GM23338 (cell line): ENCODE results near the gene DAPK2. TPM values are rescaled to one million over a fixed set of nuclear protein-coding genes. Genes with fewer than 3 reads are reported as not detected.

Source experiments
- ATAC-seq: fragments of 200-7000 bp; cut with Tn5 transposase; 3 replicates; pipeline ENCODE4 v1.9.1; 2020
- DNase-seq: peaks from one replicate; pipeline ENCODE4 v3.0.0-alpha.2; 2015; ENCODE audit warnings: low spot score
- H2AFZ ChIP-seq: fragments of 200-600 bp; sonication (generic); 2 replicates; pipeline ENCODE4 v1.8.0; 2016; ENCODE audit warnings: antibody characterized with exemption, mild to moderate bottlenecking, moderate library complexity
- H3F3A ChIP-seq: fragments of 200-600 bp; sonication (generic); replicated peaks from 2 replicates; pipeline ENCODE4 v1.8.0; 2017; ENCODE audit warnings: antibody characterized with exemption, mixed run types, low read depth
- H3K27ac ChIP-seq: fragments of 200-600 bp; sonication (generic); 2 replicates; pipeline ENCODE4 v1.6.1; 2016; ENCODE audit warnings: low read depth
- H3K27me3 ChIP-seq: fragments of 200-600 bp; sonication (generic); 2 replicates; pipeline ENCODE4 v1.8.0; 2016; ENCODE audit warnings: mild to moderate bottlenecking, mixed run types, moderate library complexity; ENCODE audit not compliant: insufficient read depth
- H3K36me3 ChIP-seq: fragments of 200-600 bp; sonication (generic); 2 replicates; pipeline ENCODE4 v1.8.0; 2016; ENCODE audit warnings: mild to moderate bottlenecking; ENCODE audit not compliant: insufficient read depth
- H3K4me1 ChIP-seq: fragments of 200-600 bp; sonication (generic); 2 replicates; pipeline ENCODE4 v1.8.0; 2016; ENCODE audit warnings: mild to moderate bottlenecking, moderate library complexity; ENCODE audit not compliant: insufficient read depth
- H3K4me2 ChIP-seq: fragments of 200-600 bp; sonication (generic); 2 replicates; pipeline ENCODE4 v1.7.1; 2017; ENCODE audit warnings: mixed run types
- H3K4me3 ChIP-seq: fragments of 200-600 bp; sonication (generic); 2 replicates; pipeline ENCODE4 v1.6.1; 2016; ENCODE audit warnings: mixed run types
- H3K79me2 ChIP-seq: fragments of 200-600 bp; sonication (generic); replicated peaks from 2 replicates; pipeline ENCODE4 v1.8.0; 2017; ENCODE audit warnings: mild to moderate bottlenecking; ENCODE audit not compliant: insufficient read depth
- H3K9me2 ChIP-seq: fragments of 200-600 bp; sonication (generic); 2 replicates; pipeline ENCODE4 v1.8.0; 2017; ENCODE audit not compliant: insufficient read depth
- H4K20me1 ChIP-seq: fragments of 200-600 bp; sonication (generic); replicated peaks from 2 replicates; pipeline ENCODE4 v1.8.0; 2017; ENCODE audit warnings: mild to moderate bottlenecking; ENCODE audit not compliant: insufficient read depth
- H3K27ac Mint-ChIP-seq: 2 replicates; pipeline ENCODE4 v1.8.0; 2020; ENCODE audit warnings: inconsistent platforms, mild to moderate bottlenecking, moderate library complexity, mixed read lengths
- H3K27me3 Mint-ChIP-seq: 3 replicates; pipeline ENCODE4 v1.8.0; 2022; ENCODE audit warnings: low read depth, mild to moderate bottlenecking, moderate library complexity, mixed read lengths, inconsistent platforms; ENCODE audit not compliant: insufficient read depth, poor library complexity
- H3K36me3 Mint-ChIP-seq: 3 replicates; pipeline ENCODE4 v1.8.0; 2021; ENCODE audit warnings: low read depth, mild to moderate bottlenecking, inconsistent platforms, moderate library complexity, mixed read lengths
- H3K4me1 Mint-ChIP-seq: 3 replicates; pipeline ENCODE4 v1.8.0; 2020; ENCODE audit warnings: mild to moderate bottlenecking, inconsistent platforms, mixed read lengths
- H3K4me3 Mint-ChIP-seq: 3 replicates; pipeline ENCODE4 v1.8.0; 2021; ENCODE audit warnings: moderate library complexity, mild to moderate bottlenecking, inconsistent platforms, mixed read lengths
- H3K9me3 Mint-ChIP-seq: 3 replicates; pipeline ENCODE4 v1.8.0; 2020; ENCODE audit warnings: moderate library complexity, mild to moderate bottlenecking, inconsistent platforms, mixed read lengths
- CREB1 ChIP-seq: fragments of 250-450 bp; sonication (Bioruptor Pico); IDR thresholded peaks from 2 replicates; pipeline ENCODE4 v1.5.0; 2020; ENCODE audit warnings: low read depth, mild to moderate bottlenecking, moderate library complexity
- CTCF ChIP-seq, 2 experiments: fragments of 200-600 bp in 1 of 2; sonication (generic) in 1 of 2; conservative IDR thresholded peaks; 2 replicates each; pipeline versions ENCODE4 v1.5.1 to v1.6.1; 2016 to 2017; ENCODE audit warnings: antibody characterized with exemption in 2 of 2, low read depth in 2 of 2, mild to moderate bottlenecking in 2 of 2, moderate library complexity in 1 of 2
- ETS1 ChIP-seq: IDR thresholded peaks from 2 replicates; pipeline ENCODE4 v1.6.1; 2016; ENCODE audit warnings: antibody characterized with exemption
- EZH2 ChIP-seq: fragments of 200-600 bp; sonication (generic); IDR thresholded peaks from one replicate; pipeline ENCODE4 v1.8.0; 2017; ENCODE audit warnings: antibody characterized with exemption, mild to moderate bottlenecking, low read depth; ENCODE audit not compliant: unreplicated experiment
- EZH2phosphoT487 ChIP-seq: fragments of 200-600 bp; sonication (generic); IDR thresholded peaks from one replicate; pipeline ENCODE4 v1.8.1; 2018; ENCODE audit warnings: antibody characterized with exemption; ENCODE audit not compliant: unreplicated experiment
- JUNB ChIP-seq: IDR thresholded peaks from one replicate; pipeline ENCODE4 v1.6.1; 2016; ENCODE audit warnings: antibody characterized with exemption; ENCODE audit not compliant: unreplicated experiment
- NANOG ChIP-seq: IDR thresholded peaks from 2 replicates; pipeline ENCODE4 v1.6.1; 2016; ENCODE audit warnings: antibody characterized with exemption, borderline replicate concordance
- POLR2AphosphoS5 ChIP-seq: IDR thresholded peaks from 2 replicates; pipeline ENCODE4 v1.6.1; 2016; ENCODE audit warnings: antibody characterized with exemption, low read depth
- STAT1 ChIP-seq: IDR thresholded peaks from one replicate; pipeline ENCODE4 v1.6.1; 2016; ENCODE audit warnings: antibody characterized with exemption; ENCODE audit not compliant: unreplicated experiment
- ZNF114 ChIP-seq: fragments of 250-450 bp; sonication (Bioruptor Pico); IDR thresholded peaks from 2 replicates; pipeline ENCODE4 v1.5.0; 2020; ENCODE audit warnings: mild to moderate bottlenecking, moderate library complexity
- ZNF331 ChIP-seq: fragments of 250-450 bp; sonication (Bioruptor Pico); IDR thresholded peaks from 2 replicates; pipeline ENCODE4 v1.5.0; 2020; ENCODE audit warnings: low read depth, mild to moderate bottlenecking, moderate library complexity
- polyA plus RNA-seq: library from polyadenylated mRNA; unstranded; fragments of >200 nt; fragmentation: Nextera tagmentation; extraction: Ambion mirVana; gene quantifications from 2 replicates; pipeline ENCODE4 v1.2.1, GENCODE V29; 2016
- total RNA-seq: library from RNA; depleted of rRNA; stranded (reverse); fragments of >200 nt; shearing (Covaris generic); gene quantifications from 2 replicates; pipeline ENCODE4 v1.2.3, GENCODE V29; 2014
- TF ChIP-seq, protein P1 (sequence below): IDR thresholded peaks from one replicate; pipeline ENCODE4 v1.6.1; 2018; ENCODE audit warnings: antibody characterized with exemption; ENCODE audit not compliant: unreplicated experiment
- TF ChIP-seq, protein P2 (sequence below): fragments of 250-450 bp; sonication (Bioruptor Pico); IDR thresholded peaks from 2 replicates; pipeline ENCODE4 v1.5.0; 2020; ENCODE audit warnings: mild to moderate bottlenecking, moderate library complexity

The DAPK2 gene
- total and polyA plus RNA-seq, 2 experiments from 2014 or later, result 1.6 to 3.1 TPM

DNA sequence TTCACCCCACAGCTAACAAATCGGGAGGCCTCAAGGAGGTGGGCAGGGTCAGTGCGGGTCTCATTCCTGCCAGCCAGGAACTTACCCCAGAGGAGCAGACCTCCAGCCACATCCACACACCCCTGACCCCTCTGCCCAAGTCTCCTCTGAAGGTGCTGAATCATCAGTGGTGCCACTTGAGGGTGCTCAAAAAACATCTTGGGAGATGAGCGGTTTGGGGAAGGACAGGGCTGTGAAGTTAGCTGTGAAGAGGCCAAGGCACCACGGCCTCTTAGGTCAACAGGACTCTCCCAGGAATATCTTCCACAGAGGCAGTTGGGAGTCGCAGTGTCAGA, 1.2 kb downstream of the DAPK2 start:
- TF ChIP-seq NANOG (no peak), EZH2phosphoT487 (no peak), CTCF (conservative IDR thresholded peaks at IDR 0.05; ENCODE audit: low read depth in 2 of 2) (no peak), ZNF331 (CRISPR knock-in tag) (no peak), EZH2 (no peak), CREB1 (no peak), POLR2AphosphoS5 (no peak), STAT1 (no peak), ETS1 (no peak), JUNB (no peak), ZNF114 (CRISPR knock-in tag) (no peak)
- TF ChIP-seq, protein P1, sequence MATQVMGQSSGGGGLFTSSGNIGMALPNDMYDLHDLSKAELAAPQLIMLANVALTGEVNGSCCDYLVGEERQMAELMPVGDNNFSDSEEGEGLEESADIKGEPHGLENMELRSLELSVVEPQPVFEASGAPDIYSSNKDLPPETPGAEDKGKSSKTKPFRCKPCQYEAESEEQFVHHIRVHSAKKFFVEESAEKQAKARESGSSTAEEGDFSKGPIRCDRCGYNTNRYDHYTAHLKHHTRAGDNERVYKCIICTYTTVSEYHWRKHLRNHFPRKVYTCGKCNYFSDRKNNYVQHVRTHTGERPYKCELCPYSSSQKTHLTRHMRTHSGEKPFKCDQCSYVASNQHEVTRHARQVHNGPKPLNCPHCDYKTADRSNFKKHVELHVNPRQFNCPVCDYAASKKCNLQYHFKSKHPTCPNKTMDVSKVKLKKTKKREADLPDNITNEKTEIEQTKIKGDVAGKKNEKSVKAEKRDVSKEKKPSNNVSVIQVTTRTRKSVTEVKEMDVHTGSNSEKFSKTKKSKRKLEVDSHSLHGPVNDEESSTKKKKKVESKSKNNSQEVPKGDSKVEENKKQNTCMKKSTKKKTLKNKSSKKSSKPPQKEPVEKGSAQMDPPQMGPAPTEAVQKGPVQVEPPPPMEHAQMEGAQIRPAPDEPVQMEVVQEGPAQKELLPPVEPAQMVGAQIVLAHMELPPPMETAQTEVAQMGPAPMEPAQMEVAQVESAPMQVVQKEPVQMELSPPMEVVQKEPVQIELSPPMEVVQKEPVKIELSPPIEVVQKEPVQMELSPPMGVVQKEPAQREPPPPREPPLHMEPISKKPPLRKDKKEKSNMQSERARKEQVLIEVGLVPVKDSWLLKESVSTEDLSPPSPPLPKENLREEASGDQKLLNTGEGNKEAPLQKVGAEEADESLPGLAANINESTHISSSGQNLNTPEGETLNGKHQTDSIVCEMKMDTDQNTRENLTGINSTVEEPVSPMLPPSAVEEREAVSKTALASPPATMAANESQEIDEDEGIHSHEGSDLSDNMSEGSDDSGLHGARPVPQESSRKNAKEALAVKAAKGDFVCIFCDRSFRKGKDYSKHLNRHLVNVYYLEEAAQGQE, result no peak
- TF ChIP-seq, protein P2, sequence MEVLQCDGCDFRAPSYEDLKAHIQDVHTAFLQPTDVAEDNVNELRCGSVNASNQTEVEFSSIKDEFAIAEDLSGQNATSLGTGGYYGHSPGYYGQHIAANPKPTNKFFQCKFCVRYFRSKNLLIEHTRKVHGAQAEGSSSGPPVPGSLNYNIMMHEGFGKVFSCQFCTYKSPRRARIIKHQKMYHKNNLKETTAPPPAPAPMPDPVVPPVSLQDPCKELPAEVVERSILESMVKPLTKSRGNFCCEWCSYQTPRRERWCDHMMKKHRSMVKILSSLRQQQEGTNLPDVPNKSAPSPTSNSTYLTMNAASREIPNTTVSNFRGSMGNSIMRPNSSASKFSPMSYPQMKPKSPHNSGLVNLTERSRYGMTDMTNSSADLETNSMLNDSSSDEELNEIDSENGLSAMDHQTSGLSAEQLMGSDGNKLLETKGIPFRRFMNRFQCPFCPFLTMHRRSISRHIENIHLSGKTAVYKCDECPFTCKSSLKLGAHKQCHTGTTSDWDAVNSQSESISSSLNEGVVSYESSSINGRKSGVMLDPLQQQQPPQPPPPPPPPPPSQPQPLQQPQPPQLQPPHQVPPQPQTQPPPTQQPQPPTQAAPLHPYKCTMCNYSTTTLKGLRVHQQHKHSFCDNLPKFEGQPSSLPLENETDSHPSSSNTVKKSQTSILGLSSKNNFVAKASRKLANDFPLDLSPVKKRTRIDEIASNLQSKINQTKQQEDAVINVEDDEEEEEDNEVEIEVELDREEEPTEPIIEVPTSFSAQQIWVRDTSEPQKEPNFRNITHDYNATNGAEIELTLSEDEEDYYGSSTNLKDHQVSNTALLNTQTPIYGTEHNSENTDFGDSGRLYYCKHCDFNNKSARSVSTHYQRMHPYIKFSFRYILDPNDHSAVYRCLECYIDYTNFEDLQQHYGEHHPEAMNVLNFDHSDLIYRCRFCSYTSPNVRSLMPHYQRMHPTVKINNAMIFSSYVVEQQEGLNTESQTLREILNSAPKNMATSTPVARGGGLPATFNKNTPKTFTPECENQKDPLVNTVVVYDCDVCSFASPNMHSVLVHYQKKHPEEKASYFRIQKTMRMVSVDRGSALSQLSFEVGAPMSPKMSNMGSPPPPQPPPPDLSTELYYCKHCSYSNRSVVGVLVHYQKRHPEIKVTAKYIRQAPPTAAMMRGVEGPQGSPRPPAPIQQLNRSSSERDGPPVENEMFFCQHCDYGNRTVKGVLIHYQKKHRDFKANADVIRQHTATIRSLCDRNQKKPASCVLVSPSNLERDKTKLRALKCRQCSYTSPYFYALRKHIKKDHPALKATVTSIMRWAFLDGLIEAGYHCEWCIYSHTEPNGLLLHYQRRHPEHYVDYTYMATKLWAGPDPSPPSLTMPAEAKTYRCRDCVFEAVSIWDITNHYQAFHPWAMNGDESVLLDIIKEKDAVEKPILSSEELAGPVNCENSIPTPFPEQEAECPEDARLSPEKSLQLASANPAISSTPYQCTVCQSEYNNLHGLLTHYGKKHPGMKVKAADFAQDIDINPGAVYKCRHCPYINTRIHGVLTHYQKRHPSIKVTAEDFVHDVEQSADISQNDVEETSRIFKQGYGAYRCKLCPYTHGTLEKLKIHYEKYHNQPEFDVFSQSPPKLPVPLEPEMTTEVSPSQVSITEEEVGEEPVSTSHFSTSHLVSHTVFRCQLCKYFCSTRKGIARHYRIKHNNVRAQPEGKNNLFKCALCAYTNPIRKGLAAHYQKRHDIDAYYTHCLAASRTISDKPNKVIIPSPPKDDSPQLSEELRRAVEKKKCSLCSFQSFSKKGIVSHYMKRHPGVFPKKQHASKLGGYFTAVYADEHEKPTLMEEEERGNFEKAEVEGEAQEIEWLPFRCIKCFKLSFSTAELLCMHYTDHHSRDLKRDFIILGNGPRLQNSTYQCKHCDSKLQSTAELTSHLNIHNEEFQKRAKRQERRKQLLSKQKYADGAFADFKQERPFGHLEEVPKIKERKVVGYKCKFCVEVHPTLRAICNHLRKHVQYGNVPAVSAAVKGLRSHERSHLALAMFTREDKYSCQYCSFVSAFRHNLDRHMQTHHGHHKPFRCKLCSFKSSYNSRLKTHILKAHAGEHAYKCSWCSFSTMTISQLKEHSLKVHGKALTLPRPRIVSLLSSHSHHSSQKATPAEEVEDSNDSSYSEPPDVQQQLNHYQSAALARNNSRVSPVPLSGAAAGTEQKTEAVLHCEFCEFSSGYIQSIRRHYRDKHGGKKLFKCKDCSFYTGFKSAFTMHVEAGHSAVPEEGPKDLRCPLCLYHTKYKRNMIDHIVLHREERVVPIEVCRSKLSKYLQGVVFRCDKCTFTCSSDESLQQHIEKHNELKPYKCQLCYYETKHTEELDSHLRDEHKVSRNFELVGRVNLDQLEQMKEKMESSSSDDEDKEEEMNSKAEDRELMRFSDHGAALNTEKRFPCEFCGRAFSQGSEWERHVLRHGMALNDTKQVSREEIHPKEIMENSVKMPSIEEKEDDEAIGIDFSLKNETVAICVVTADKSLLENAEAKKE, result no peak
- Histone ChIP-seq H2AFZ (no peak overlapping the region), H3K27ac (no peak overlapping the region), H3K4me3 (peak overlapping the region; percentile 76; the same call in 1 of the 2 replicates), H3K4me2 (no peak overlapping the region), H3K36me3 (no peaks in the 10 kb centered on the region), H3F3A (no peaks in the 10 kb centered on the region), H3K27me3 (peaks cover 38% of the 10 kb centered on the region), H3K4me1 (peaks cover 6% of the 10 kb centered on the region; the same call in 1 of the 2 replicates), H4K20me1 (no peaks in the 10 kb centered on the region), H3K9me2 (no peaks in the 10 kb centered on the region), H3K79me2 (no peaks in the 10 kb centered on the region)
- no peaks in the 10 kb centered on the region for H3K9me3 Mint-ChIP-seq
- H3K4me1 Mint-ChIP-seq, result peaks cover 5% of the 10 kb centered on the region; the same call in 2 of the 3 replicates
- DNase-seq (no peak), ATAC-seq (no peak)
- no peaks in the 10 kb centered on the region for H3K36me3 Mint-ChIP-seq
- H3K4me3 Mint-ChIP-seq, result peak overlapping the region; percentile 69; the same call in 2 of the 3 replicates
- no peak overlapping the region for H3K27ac Mint-ChIP-seq
- peaks cover 30% of the 10 kb centered on the region for H3K27me3 Mint-ChIP-seq
